ENCODE measurements around the gene GALNT17.
"Not testable (repeated sequence)": the region's sequence is repeated elsewhere in the genome, so short reads cannot be mapped to it uniquely, and the experiment has no call there.

The GALNT17 gene

DNA sequence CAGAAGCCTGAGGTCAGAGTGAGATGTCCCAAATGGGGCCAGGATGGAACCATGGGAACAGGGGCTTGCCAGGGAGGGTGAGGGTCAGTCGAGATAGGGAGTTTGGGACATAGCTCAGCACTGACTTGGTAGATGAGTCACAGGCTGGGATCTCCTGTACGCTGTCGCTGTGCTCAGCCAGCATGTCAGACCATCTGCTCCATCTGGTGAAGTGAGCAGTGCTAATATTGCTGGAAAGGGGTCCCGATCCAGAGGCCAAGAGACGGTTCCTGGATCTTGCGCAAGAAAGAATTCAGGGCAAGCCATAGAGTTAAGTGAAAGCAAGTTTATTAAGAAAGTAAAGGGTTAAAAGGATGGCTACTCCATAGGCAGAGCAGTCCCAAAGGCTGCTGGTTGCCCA lies 505.6 kb downstream of the GALNT17 start:
- no peak for DNase-seq (ENCODE audit: low spot score)

DNA sequence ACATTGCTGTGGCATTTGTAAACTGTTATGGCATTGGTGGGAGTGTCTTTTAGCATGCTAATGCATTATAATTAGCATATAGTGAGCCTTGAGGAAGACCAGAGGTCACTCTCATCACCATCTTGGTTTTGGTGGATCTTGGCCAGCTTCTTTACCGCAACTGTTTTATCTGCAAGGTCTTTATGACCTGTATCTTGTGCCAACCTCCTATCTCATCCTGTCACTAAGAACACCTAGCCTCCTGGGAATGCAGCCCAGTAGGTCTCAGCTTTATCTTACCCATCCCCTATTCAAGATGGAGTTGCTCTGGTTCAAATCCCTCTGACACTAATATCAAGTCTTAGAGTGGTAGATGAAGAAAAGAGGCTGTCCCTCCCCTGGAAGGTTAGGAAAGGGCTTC lies 506.2 kb downstream of the GALNT17 start:
- DNase-seq (ENCODE audit: low spot score) = no peak

- no peak for DNase-seq (ENCODE audit: low spot score)
These were observed 507.6 kb downstream of the GALNT17 start for GRCh38 chr7:71639382-71640085.

DNA sequence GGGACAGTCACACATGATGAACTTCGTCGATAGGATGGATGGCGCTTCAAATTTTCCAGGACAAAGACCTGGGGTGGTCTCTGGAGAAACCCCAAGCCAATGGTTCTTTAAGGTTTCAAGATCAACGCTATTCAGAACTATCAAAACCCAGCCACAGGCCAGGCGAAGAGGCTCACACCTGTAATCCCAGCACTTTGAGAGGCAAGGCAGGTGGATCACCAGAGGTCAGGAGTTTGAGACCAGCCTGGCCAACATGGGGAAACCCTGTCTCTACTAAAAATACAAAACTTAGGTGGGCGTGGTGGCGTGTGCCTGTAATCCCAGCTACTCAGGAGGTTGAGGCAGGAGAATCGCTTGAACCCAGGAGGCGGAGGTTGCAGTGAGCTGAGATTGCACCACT lies 511.1 kb downstream of the GALNT17 start:
- not testable (repeated sequence) for DNase-seq (ENCODE audit: low spot score)

DNA sequence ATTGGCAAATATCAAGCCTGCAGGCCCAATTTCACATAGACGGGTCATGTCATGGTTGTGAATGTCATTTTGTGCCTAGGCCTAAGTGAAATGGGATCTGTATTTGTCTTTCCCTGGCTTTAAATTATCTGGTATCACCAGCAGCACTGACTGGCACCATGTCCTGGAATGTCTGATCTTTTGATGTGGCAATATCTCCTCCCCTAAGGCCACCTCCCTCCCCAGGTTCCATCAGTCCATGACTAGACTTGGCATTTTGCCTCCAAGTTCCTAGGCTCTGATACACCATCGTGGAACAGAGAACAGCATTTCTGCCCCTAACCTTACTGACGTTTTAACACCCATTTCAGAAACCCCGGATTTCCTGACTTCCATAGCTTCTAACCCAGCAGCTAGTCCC lies 513.9 kb downstream of the GALNT17 start:
- DNase-seq (ENCODE audit: low spot score) = no peak

DNA sequence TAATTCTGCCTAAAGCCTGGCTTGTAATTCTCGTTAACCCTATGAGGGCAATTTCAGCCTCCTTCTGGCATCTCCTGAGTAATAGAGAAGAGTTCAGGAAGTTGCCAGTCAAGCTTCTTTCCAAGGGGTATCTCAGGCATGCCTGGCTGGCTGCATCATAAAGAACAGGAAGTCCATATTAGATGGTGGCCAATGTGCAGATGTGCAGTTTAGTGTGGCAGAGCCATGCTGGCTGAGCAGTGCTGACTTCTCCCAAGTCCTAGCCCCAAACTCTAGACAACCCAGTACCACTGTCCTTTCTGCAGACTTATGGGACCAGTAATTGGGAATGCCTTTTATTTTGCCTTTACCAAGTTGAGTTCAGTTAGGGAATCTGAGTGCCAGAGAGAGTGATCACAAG lies 517.9 kb downstream of the GALNT17 start:
- DNase-seq (ENCODE audit: low spot score) = no peak

- no peak for DNase-seq (ENCODE audit: low spot score)
These were observed 518.9 kb downstream of the GALNT17 start for GRCh38 chr7:71650653-71651337.

DNA sequence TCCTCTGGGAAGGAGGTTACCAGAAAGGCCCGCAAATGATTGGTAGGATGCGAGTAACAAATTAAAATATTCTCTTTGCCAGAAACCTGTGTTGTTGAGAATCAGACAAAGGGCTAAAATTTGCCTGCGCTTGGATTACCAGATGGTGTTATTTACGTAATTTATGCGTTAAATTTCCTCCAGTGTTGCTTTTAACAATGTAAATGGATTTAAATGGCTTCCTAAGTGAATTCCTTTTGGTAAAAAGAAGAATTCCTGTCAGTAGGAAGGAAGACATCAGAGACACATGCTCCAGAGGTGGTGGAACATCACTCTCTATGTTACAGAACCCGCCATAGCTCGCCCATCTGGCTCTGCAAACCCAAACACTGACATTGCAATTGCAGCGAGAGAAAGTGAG lies 520.6 kb downstream of the GALNT17 start:
- DNase-seq (ENCODE audit: low spot score) = no peak

DNA sequence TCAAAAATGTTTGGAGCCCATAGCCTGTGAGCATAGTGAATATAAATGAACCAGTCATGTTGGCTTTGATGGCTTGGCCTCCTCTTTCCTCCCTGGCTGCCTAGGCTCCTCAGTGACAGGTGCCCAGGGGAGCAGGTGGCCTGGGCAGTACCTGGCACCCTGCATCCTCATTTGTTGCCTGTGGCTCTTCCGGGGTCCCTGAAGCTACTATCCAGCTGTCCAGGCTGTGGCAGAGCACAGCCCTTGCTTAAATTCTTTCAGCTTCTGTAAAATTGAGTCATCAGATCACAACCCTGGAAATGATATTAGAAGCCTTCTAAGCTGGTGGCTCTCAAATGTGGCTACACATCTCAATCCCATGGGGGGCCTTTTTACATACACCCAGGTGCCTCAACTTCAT lies 525.4 kb downstream of the GALNT17 start:
- no peak for DNase-seq (ENCODE audit: low spot score)

GRCh38 chr7:71659622-71660021 lies 527.7 kb downstream of the GALNT17 start:
- DNase-seq (ENCODE audit: low spot score) = no peak

DNA sequence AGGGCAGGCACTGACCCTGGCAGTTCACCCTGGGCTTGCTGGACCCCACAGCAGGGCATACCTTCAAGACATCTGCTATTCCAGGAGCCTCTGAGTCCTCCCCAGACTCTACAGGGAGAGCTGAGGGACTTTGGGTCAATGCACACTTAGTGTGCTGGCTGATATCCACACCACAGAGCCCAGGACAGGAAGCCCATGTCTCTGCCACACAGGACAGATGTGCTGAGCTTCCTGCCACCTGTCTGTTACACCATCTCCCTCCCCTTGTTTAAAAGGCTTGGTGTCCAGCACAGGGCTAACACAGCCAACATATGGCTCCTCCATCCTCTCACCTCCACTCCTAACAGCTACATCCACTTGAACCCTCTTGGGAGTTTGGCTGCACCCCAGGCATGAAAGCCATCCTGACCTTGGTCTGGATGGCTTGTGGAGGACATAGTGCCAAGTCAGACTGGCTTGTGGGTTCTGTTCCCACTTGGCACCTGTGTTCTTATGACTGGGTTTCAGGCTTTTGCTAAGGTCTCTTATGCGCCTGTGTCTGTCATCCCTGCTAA lies 529.8 kb downstream of the GALNT17 start:
- DNase-seq (ENCODE audit: low spot score) = no peak

DNA sequence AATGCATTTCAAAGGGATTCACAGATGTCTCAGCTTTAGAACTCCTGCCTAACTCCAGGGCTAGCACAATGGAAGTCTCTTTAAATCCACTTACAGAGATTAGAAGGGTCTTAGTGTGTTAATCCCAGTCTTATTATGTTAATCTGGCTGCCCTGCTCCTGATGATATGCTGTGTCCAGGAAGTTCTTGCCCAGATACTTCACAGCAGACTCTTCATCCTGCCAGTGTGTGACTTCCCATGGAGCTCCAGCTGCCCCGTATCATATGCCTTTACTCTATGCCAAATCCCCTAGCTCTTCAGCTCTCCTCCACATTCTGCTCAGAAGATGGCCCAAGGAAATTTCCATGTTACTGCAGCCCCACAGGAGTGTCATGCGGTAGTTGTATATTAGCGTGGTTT lies 533.8 kb downstream of the GALNT17 start:
- no peak for DNase-seq (ENCODE audit: low spot score)

DNA sequence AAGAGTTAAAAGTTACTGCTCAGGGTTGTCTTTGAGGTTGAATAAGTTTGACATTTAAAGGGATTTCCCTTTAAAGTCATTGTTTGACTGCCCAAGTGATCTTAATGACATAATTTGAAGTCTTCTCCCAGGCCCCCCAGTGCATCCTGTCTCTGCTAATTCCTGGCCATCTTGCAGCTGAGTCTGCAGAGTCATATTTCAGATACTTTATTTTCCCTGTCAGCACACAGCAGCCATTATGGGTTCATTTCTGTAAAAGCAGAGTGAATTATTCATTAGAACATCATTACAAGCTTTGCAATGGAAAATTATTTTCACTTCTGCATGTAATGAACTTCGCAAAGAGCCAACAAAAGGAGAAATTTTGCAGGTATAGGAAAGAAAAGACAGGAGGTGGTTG lies 536.6 kb downstream of the GALNT17 start:
- no peak for DNase-seq (ENCODE audit: low spot score)

- DNase-seq (ENCODE audit: low spot score) = no peak
These were observed 547.5 kb downstream of the GALNT17 start for GRCh38 chr7:71679480-71679879.

DNA sequence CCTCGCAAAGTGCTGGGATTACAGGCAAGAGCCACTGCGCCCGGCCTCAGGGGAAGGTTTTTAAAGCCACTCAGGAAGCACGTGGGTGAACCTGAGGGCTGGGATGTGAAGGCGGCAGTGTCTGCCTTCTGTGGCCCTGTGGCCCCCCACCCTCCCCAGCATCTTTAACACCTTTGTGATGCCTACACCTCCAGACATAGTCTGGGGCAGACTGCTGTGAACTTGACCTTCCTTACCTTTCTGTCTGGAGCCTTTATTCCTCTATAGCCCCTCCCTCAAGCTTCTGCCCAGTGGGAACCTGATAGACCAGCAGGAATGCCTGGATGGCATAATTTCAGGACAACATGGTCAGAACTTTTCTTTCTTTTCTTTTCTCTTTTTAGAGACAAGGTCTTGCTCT lies 550.2 kb downstream of the GALNT17 start:
- DNase-seq (ENCODE audit: low spot score) = no peak

DNA sequence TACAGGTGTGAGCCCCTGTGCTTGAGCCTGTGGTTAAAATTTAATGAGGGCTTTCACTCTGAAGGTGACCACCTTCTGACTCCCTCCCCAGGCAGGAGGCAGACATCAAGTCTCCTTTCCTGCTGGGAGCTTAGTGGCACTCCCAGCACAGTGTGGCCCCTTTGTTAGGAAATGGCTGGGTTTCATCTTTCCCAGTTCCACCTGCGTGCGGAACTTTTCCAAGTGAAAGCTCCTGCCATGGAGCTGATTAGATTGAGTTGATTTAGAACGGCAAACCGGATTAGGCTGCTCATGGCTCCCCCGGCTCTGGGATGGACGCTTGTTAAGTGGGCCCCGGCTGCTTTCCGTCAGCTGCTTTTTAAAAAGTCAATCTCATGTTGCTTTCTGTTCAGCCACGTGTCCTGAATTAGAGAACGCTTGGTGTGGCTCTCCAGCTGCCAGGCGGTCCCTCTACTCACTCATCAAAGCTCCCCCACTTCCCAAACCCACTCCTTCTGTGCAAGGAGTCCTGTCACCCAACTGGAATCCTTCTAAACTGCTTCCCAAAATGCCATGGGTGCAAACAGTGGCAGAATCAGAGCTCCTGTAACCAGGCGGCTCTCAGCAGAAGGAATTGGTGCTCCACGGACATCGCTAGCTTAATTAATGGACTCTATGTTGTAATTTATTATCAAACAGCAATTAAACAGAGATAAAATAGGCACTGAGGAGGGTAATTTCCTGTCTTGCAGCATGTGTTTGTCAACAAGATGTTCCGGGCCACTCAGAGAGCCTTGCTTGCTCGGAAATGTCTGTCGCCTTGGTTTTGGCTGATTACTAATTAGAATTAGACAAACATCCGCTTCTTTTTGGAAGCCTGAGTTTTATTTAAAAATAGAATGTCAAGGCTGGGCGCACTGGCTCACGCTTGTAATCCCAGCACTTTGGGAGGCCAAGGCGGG lies 551.2 kb downstream of the GALNT17 start:
- no peak for DNase-seq (ENCODE audit: low spot score)

DNA sequence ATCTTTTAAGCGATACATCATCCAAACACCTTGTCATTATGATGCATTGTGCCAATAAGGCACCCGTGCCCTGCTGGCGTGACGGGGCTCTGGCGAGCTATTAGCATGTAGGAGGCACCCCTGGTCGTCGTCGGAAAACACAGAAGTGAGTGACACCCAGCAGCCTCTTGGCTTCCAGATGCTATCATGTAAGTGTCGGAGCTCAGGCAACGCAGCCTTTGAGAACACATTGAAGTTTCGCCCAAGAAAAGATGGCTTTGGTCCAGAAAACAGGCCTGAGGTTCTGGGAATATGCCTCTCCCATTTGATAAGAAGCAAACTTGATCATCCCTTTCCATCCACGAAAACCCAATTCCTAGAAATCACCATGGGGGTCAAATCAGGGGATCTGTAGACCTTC lies 555.3 kb downstream of the GALNT17 start:
- DNase-seq (ENCODE audit: low spot score) = no peak

DNA sequence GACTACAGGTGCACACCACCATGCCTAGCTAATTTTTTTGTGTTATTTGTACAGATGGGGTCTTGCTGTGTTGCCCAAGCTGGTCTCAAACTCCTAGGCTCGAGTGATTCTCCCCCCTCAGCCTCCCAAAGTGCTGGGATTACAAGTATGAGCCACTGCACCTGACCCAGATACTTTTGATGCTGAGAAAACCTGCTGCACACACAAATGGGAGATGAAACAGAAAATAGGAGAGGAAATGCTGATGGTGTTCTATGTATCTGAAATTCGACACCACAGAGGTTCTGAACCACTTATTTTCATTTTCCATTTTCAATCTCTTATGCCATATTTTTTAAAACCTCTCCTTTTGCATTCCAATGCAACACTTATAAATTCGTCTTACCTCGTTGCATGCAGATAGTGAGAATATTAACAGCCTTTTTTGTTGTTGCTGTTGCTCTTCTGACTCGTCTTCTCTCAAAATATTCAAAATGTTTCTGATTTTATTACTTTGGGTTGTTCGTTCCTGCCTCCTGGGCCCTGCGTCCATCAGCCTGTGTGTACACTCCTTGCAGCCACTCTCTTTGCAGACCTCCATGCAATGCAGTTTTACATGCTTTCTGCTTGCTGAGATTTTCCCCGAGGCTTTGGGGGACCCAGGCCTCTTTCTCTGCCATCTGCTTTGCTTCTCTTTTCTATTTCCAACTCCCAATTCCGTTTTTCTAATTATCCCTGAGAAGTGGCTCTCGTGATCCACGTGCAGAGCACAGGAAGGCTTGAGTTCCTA lies 556.1 kb downstream of the GALNT17 start:
- DNase-seq (ENCODE audit: low spot score) = no peak

DNA sequence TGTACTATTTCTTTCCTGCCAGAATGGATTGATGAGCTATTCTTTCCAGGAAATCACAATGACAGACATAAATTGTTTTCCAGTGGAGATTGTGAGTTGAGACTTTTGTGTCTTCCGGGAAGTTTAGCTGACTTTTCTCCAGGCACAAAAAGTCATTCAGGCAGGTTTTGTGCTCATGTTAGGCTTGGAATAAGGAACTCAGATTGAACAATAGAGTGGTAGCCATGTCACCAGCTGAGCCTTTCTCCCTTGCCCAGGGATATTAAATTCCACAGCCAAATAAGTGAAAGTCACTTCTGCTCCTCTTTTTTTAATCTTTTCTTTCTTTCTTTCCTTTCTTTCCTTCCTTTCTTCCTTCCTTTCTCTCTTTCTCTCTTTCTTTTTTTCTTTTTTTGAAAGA lies 559.6 kb downstream of the GALNT17 start:
- DNase-seq (ENCODE audit: low spot score) = no peak

DNA sequence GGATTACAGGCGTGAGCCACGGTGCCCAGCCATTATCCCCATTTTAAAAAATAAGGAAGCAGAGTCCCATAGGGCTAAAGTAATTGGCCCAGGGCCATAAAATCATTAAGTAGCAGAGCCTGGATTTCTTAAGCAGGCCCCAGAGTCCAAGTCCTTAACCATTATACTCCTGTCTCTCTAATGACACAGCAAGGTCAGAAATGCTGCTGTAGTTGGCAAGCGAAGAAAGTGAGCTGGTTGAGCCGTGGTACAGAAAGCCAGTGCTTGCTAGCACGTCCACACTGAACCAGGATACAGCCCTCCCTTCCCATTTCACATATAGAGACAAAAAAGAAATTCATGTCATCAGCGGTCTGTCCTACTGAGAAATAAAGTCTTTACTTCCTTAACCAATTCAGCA lies 562.7 kb downstream of the GALNT17 start:
- no peak for DNase-seq (ENCODE audit: low spot score)

DNA sequence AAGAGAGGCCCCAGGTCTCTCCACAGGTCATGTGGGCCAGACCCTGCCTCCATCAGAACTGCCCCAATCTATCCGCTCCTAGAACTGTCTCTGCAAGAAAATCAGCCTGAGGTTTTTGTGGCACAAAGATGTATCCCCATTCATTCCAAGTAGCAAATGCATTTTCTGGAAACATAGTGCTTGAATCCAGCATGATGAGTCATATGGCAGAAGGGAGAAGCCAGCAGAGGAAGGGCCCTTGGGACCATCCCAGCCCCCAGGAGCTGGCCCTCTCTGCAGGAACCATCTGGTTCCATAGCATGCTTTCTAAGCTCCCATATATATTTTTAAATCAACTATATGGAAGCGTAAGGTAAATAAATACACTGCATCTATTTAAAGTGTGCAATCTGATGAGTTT lies 563.2 kb downstream of the GALNT17 start:
- no peak for DNase-seq (ENCODE audit: low spot score)

GRCh38 chr7:71696511-71696910 lies 564.6 kb downstream of the GALNT17 start:
- DNase-seq (ENCODE audit: low spot score) = no peak

Measured in NAMALWA (cell line).